Head of caudate nucleus (tissue), 42 donors: Measurements from ENCODE around the gene MSRB1.

Source experiments
- DNase-seq, 42 donors: peaks; one replicate each; pipeline versions ENCODE4 v3.0.0 to v3.0.0-alpha.2; 2020 to 2021; ENCODE audit warnings: mixed read lengths in 7 of 42
- intact Hi-C: fragments of 100-400 bp; cut with DNase I; formaldehyde crosslinking; loops from one replicate; pipeline ENCODE4 v1.15.0; 2022

Gene MSRB1

DNA sequence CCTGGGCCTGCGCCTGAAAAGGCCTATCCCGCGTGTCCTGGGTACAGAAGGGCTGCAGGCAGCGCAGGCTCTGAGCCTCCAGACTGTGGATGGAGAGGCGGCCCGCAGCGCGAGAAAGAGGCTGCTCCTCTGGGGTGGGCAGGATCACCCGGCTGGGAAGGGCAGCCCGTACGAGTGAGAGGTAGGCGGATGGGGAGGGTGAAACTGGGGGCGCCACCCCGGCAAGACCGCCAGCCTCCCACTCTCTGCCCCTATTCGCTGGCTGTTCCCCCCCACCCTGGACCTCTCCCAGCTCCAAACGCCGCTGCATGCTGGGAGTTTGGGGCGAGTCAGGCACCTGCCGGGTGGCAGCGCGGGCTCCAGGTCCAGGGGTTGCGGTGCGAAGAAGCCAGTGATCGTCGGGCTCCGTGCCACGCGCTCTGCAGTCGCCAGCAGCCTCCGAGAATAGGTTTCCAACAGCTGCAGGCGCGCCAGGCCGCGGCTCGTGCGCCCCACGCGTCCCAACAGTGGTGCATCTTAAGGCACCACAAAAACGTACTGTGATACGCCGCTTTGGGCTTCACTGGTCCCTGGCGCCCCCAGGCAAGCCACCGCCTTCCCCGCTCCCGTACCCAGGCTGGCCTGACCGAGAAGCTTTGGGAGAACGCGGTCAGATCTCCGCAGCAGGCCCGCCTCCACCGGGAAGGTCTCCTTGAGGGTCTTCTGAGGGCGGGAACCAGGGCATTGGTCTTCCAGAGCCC, 37.2 kb upstream of the MSRB1 start:
- intact Hi-C loops: no loop called here

DNA sequence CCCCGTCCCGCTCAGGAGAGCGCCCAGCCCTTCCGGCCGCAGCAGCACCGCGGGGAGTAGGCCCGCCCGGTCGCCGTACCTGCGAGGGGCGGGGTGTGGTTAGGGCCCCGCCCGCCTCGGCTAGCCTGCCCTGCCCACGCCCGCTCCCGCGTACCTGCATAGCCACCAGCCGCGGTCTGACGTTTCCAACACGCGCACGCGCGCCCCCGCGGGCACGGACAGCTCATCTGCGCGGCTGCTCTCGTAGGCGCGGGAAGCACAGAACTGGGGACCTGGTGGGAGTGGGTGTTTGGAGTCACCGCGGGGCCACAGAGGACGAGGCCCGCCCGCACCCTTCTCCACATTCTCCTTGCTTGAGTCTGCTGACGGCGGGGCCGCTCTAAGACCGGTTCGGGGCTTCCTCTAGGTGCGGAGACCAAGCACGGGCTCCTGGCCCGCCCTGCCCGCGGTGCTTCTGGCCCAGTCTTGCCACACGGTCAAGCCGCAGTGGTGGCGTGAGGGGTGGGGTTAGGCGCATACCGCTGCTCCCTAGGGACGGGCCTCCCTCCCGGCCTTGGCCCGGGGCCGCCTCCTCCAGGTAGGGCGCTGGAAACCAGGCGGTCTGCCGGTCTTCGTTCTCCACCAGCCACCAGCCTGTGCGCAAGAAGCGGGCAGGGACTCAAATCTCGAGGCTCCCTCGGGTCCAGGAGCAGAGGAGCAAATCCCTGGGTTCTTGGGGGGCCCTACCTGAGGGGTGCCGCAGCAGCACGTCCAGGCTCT, 36.5 kb upstream of the MSRB1 start:
- peak in 36 of 42 donors; percentile 41 to 87 (median 69) for DNase-seq
- intact Hi-C loops: no loop called here

More for the DNA sequence above, 37.2 kb upstream of the MSRB1 start:
- DNase-seq: peak in 1 of 42 donors; percentile 47

DNA sequence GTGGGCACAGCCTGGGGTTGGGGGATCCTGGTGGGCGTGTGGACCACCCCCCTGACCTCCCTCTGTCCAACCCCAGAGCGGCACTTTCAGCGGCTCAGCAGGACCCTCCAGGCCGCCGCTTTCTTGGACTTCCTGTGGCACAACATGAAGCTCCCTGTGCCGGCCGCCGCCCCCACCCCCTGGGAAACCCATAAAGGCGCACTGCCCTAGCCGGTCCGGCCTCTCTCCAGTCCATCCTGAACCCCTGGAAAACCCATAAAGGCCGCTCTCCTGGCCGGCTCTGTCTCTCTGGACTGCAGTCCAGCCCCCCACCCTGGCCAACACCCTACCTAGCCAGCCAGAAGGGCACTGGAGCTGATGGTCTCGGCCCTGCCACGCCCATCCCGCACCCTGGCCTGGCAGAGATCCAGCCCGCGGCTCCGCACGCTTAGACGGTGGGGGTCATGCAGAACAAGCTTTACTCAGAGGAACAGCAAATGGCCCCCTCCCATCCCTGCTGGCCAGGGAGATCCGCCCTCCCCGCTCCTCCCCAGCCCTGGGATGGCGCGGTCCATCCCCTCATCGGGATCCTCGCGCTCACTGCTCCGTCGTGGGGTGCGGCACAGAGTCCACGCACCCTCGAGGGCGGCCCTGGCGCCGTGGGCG, 35.6 kb upstream of the MSRB1 start:
- intact Hi-C loops: no loop called here
- DNase-seq: no peak

DNA sequence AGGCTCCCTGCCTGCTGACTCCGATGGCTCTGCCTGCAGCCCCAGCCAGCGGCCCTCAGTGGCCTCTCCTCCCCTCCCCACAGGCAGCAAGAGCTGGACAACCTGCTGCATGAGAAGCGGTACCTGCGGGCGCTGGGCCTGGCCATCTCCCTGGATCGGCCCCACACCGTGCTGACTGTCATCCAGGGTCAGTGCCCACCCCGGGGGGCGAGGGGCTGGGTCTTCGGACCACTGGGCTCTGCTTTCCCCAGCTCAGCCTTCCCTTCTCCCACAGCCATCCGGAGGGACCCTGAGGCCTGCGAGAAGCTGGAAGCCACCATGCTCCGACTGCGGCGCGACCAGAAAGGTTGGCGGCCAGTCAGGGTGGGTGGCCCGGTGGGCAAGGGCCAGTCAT, 34.9 kb upstream of the MSRB1 start:
- intact Hi-C loops: no loop called here
- no peak for DNase-seq

DNA sequence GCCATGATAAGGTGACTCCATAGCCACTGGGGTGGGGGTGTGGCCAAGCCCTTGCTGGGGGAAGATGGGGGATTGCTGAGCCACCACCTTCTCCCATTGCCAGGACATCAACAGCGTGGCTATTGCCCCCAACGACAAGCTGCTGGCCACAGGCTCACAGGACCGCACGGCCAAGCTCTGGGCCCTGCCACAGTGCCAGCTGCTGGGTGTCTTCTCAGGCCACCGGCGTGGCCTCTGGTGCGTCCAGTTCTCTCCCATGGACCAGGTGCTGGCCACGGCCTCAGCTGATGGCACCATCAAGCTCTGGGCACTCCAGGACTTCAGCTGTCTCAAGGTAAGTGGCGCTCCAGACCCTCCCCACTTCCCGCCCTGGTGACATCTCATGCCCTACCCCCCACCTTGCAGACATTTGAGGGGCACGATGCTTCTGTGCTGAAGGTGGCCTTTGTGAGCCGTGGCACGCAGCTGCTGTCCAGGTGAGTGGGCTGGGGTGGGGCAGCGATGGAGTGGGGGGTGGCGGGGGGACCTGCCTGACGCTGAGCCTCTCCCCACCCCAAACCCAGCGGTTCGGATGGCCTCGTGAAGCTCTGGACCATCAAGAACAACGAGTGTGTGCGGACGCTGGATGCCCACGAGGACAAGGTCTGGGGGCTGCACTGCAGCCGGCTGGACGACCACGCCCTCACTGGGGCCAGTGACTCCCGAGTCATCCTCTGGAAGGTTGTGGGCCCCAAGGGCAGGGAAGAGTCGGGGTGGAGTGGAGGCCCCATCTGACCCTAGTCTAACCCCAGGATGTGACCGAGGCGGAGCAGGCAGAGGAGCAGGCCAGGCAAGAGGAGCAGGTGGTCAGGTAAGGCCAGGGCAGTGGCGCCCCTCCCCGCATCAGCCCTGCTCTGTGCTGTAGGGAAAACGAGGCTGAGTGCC, 34.2 kb upstream of the MSRB1 start:
- DNase-seq: no peak
- intact Hi-C loops: no loop called here

DNA sequence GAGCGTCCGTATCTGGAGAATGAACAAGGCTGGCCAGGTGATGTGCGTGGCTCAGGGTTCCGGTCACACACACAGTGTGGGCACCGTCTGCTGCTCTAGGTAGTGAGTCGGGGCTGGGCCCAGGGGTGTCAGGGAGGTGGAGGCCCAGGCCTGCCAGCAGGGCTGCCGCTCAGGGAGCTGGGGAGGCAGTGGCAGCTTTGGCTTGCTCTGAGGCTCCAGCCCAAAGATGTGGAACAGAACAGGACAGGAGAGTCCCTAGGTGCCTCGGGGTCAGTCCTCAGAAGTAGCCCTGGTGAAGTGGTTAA, 33.2 kb upstream of the MSRB1 start:
- intact Hi-C loops: no loop called here
- no peak for DNase-seq

DNA sequence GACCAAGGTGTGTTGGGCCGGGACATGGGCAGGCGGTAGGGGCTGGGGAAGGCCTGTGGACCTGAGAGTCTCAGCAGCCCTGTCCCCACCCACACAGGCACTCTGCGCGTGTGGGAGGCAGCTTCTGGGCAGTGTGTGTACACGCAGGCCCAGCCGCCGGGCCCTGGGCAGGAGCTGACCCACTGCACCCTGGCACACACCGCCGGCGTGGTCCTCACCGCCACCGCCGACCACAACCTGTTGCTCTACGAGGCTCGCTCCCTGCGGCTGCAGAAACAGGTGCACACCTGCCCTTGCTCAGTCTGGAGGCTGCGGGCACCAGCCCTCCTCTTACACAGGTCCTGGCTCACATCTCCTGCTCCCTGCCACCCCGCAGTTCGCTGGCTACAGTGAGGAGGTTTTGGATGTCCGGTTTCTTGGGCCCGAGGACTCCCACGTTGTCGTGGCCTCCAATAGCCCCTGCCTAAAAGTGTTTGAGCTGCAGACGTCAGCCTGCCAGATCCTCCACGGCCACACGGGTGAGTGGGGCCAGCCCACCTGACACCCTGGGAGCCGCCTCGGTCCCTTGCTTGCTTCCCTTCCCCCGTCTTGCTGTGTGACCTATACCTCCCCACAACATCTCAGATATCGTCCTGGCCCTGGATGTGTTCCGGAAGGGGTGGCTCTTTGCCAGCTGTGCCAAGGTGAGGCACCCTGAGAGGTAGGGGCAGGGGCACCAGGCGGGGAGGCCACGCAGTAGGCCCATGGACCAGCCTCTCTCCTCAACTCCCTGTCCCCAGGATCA, 32.6 kb upstream of the MSRB1 start:
- intact Hi-C loops: no loop called here

DNA sequence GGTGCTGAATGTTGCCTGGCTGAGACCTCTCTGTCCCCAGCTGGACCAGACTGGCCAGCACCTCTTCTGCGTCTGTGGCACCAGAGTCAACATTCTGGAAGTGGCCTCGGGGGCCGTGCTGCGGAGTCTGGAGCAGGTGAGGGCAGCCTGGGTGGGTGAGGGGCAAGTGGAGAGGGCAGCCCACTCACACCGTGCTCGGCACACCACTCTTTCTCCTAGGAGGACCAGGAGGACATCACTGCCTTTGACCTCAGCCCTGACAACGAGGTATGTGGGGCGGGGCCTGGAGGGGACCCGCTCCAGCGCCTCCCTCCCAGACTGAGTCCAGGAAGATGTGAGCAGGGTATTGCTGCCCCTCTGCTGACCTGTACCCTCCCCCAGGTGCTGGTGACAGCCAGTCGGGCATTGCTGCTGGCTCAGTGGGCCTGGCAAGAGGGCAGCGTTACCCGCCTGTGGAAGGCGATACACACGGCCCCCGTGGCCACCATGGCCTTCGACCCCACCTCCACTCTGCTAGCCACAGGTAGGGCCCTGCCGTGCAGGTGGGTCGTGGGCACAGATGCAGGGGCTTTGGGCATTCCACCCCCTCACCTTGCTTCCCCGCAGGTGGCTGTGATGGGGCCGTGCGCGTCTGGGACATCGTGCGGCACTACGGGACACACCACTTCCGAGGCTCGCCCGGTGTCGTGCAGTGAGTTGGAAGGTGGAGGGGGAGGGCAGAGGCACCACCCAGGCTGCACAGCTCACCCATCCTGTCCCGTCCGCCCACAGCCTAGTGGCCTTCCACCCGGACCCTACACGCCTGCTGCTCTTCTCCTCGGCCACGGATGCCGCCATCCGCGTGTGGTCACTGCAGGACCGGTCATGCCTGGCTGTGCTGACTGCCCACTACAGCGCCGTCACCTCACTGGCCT, 31.4 kb upstream of the MSRB1 start:
- no peak for DNase-seq
- intact Hi-C loops: no loop called here

More for the DNA sequence above, 32.6 kb upstream of the MSRB1 start:
- DNase-seq: no peak

DNA sequence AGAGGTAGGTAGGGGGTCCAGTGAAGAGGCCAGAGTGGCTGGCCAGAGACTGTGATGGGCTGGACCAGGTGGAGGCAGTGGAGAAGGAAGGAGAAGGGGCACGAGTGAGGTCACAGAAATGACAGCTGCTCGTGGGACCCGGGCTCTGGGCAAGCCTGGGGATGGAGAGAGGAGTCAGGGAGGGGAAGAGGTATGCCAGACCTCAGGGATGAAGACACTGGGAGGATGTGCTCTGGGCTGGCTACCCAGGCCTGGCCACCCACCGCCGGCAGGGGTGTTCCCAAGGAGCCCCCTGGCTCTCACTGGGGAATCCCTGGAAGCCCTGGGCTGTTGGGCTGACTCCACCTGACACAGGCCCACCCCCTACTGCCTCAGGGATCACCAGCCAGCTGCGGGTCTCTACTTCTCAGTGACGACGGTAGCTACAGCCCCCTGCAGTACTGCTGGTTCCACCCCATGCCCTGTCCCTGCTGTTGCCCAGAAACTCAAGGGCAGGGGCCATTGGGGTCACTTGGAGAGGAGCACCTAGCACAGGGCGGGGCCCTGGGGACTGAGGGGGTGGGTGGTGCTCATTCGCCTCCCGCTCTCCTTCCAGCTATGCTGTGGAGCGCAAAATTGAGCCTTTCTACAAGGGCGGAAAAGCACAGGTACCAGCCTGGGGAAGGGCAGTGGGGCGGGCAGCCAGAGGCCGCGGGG, 30.6 kb upstream of the MSRB1 start:
- intact Hi-C loops: no loop called here
- DNase-seq: no peak

DNA sequence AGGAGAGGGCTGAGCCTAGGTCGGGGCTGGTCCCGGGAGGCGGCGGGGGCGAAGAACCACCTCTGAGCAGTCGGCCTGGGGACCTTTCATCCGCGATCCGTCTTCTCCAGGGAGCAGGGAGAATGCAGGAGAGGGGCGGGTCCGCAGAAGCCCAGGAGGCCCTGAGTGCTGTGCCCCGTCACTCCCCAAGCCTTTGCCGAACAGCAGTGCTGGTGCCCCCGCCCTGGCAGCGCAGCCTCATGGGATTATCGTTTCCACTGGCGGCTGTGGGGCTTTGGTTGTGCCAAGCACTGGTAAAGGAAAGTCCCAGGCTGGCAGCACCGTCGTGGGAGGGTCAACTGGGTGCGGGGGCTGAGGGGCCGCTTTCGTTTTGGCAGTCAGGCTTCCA, 29.5 kb upstream of the MSRB1 start:
- peak in 5 of 42 donors; percentile 34 to 46 (median 43) for DNase-seq

DNA sequence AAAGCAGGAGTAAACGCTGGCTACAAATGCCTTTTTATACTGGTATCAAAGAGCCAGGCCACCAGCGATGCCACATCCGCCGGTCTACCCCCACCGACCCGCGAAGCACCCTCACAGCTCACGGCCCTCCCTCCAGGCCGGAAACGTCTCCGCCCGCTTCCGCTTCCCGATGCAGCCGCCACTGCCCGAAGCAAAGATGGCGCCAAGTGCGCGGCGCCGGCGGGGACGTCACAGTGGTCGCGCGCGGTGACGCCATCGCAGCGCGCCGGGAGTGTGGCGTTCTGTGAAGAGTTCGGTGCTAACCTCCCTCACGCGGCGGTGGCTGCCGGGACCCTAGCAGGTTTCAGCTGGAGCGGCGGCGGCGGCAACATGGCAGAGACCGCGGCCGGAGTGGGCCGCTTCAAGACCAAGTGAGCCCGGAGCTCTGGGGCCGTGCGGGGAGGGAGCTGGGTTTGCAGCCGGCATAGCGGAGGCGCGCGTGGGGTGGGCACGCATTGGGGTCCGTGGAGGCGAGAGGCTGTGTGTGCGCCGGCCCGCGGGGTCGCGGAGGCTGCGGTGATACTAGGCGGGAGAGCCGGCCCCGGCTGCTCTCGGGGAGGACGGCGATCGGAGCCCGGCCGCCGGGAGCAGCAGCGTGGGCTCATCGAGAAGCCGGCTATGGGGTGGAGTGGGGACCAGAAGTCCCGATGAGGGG, 28.9 kb upstream of the MSRB1 start, which contains the start of gene TBL3:
TBL3 (plus strand) TSS at position 258 of the 694 bp plus-strand sequence; CDS start at position 370, 112 bp downstream.
- peak; percentile 81 to 98 (median 94) for DNase-seq
- intact Hi-C loops: no loop called here

More for the DNA sequence above, 29.5 kb upstream of the MSRB1 start:
- intact Hi-C loops: no loop called here

DNA sequence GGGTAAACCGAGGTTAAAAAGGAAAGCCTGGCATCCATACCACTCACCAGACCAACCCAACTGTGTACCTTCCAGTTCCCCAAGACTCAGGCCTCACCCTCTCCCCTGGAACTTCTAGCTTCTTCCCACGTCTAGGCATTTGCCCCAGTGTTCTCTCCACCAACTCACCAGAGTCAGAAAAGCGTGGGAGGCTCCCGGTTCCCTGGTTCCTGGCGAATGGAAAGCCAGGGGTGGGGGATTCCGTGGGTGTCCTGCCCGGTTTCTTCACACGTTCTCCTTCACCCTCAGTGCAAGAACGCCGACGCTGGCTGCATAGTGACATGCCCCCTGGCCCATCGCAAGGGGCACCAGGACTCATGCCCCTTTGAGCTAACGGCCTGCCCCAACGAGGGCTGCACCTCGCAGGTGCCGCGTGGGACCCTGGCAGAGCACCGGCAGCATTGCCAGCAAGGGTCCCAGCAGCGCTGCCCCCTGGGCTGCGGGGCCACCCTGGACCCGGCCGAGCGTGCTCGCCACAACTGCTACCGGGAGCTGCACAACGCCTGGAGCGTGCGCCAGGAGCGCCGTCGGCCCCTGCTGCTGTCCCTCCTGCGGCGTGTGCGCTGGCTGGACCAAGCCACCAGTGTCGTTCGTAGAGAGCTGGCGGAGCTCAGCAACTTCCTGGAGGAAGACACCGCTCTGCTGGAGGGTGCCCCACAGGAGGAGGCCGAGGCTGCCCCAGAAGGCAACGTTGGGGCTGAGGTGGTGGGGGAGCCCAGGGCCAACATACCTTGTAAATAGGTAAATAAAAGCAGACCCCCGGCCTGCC, 25.4 kb upstream of the MSRB1 start:
- intact Hi-C loops: no loop called here

DNA sequence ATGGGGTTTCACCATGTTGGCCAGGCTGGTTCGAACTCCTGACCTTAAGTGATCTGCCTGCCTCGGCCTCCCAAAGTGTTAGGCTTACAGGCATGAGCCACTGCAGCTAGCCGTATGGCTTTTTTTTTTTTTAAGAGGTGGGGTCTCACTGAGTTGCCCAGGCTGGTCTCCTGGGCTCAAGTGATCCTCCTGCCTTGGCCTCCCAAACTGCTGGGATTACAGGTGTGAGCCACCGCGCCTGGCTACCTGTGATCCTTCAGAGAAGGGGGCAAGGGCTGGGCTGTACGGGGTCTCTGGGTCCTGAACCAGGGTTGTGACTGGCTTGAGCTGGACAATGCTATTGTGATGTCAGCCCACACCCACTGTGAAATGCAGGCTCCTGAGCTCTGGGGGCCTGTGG, 23.5 kb upstream of the MSRB1 start, which contains the start of gene RNF151:
RNF151 (plus strand) TSS at position 397 of the 400 bp plus-strand sequence. CDS start 26 bp downstream, outside the sequence.
- no peak for DNase-seq
- intact Hi-C loops: no loop called here

More for the DNA sequence above, 25.4 kb upstream of the MSRB1 start:
- peak in 39 of 42 donors; percentile 43 to 93 (median 73) for DNase-seq

DNA sequence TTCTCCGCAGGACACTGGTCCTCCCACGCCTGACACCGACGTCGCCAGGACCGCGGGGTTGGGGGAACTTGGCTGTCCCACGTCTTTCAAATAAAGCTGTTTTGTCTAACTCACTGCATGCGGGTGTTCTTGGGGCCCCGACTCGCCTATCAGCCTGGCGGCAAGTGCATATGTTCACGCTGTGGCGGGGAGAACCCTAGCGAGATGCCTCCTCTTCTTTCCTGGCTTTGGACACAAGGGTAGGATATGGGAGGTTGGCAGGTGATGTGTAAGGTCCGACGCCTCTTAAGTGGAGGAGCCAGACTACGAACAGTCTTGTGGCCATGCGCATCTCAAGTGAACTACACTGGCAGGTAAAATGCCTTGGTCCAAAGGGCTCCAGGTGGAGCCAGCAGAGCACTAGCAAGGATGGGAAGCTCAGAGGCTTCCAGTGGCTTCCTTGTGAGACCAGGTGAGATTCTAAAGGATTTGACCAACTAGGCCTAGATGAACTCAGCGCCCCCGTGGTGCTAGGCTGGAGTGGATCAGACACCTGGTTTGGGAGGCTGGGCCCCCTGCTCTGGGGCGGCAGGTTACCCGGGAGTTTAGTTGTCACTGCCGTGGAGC, 22.5 kb upstream of the MSRB1 start:
- no peak for DNase-seq
- intact Hi-C loops: no loop called here
